ENCODE results near the gene SPOCK1. TPM values are rescaled to one million over a fixed set of nuclear protein-coding genes. Genes with fewer than 3 reads are reported as not detected.

The SPOCK1 gene
- total RNA-seq, 1 experiment from 2014 or later, result 10.9 TPM

- Histone ChIP-seq H3K18ac (ENCODE audit: insufficient read length, low read depth, low read length) (no peak overlapping the region), H3K23me2 (ENCODE audit: insufficient read length, low read depth, low read length, poor library complexity, severe bottlenecking) (no peaks in the 10 kb centered on the region), H3K9me3 (ENCODE audit: control insufficient read depth, low read depth, low read length) (no peaks in the 10 kb centered on the region), H2BK15ac (ENCODE audit: low read depth, low read length) (no peak overlapping the region), H2BK20ac (ENCODE audit: low read depth, low read length, poor library complexity, severe bottlenecking) (no peak overlapping the region), H3K56ac (ENCODE audit: insufficient read length, low read depth, low read length) (no peak overlapping the region), H3K4me2 (ENCODE audit: insufficient read depth, insufficient read length, low read length) (no peak overlapping the region), H3K9ac (ENCODE audit: extremely low read depth, insufficient read length, low read length) (no peak overlapping the region), H4K91ac (ENCODE audit: insufficient read length, low read depth, low read length) (no peak overlapping the region), H2BK120ac (ENCODE audit: low read depth, low read length, poor library complexity, severe bottlenecking) (no peak overlapping the region), H4K8ac (replicated peaks; ENCODE audit: insufficient read length, low read depth, low read length) (no peak overlapping the region), H2AK5ac (ENCODE audit: insufficient read length, low read length) (no peak overlapping the region), H3K27ac (ENCODE audit: insufficient read length, low read depth, low read length) (no peak overlapping the region), H3K4me1 (ENCODE audit: insufficient read depth, low read length) (no peaks in the 10 kb centered on the region; the same call in 1 of the 2 replicates), H2BK12ac (ENCODE audit: insufficient read length, low read depth, low read length) (no peak overlapping the region), H3K27me3 (ENCODE audit: insufficient read depth, low read length) (no peaks in the 10 kb centered on the region), H2BK5ac (ENCODE audit: insufficient read length, low read length) (no peak overlapping the region), H3K79me1 (ENCODE audit: insufficient read depth, low read depth, low read length, poor library complexity, severe bottlenecking) (no peaks in the 10 kb centered on the region), H3K14ac (ENCODE audit: insufficient read depth, low read length) (no peak overlapping the region), H4K20me1 (ENCODE audit: control insufficient read depth, insufficient read depth, insufficient read length) (no peaks in the 10 kb centered on the region), H3K79me2 (ENCODE audit: insufficient read depth, low read length) (no peaks in the 10 kb centered on the region), H3K4ac (ENCODE audit: low read depth, low read length) (no peak overlapping the region), H2AFZ (ENCODE audit: low read length) (no peak overlapping the region), H3T11ph (ENCODE audit: low read length) (no peak overlapping the region), H3K23ac (ENCODE audit: insufficient read length, low read depth, low read length) (no peak overlapping the region), H4K5ac (ENCODE audit: insufficient read length, low read depth, low read length) (no peak overlapping the region)
- peaks cover 0 to 3% (median 0%) of the 10 kb centered on the region in 3 experiments; a peak in 1 of 7 replicates for H3K36me3 Mint-ChIP-seq (ENCODE audit: insufficient read depth in 1 of 3, low read depth in 3 of 3)
- DNase-seq, result no peak
- H3K9me3 Mint-ChIP-seq, result peaks cover 3% of the 10 kb centered on the region in 2 experiments; a peak in 2 of 5 replicates
- WGBS (ENCODE audit: extremely low coverage, insufficient read length, low lambda C conversion rate), result no CpG with 5 or more reads among the region's 4 CpGs
- peaks cover 5 to 6% of the 10 kb centered on the region in 2 experiments for H3K4me1 Mint-ChIP-seq
- no peak overlapping the region for H3K4me3 Mint-ChIP-seq
- no peak overlapping the region for H3K27ac Mint-ChIP-seq
- TF ChIP-seq CTCF (conservative IDR thresholded peaks at IDR 0.05), result no peak
- H3K27me3 Mint-ChIP-seq (ENCODE audit: low read depth), result no peaks in the 10 kb centered on the region; the same call in 1 of the 2 replicates
Observed at GRCh38 chr5:137228816-137229215, 270.3 kb downstream of the SPOCK1 start.

All from H9 (cell line).